ENCODE measurements around the gene SLC30A7. TPM values are rescaled to one million over a fixed set of nuclear protein-coding genes. Genes with fewer than 3 reads are reported as not detected.

The SLC30A7 gene
- total and polyA plus RNA-seq, 2 of the 13 experiments (the other 11 are each of a cell fraction or from before 2014, with no cell fraction given) = 8.3 to 40.8 TPM

GRCh38 chr1:101004061-101004460 lies 108.2 kb downstream of the SLC30A7 start (continued):
- TF ChIP-seq ZNF326 (CRISPR knock-in tag; IDR thresholded peaks at IDR 0.05; ENCODE audit: borderline replicate concordance) (no peak), POGZ (CRISPR knock-in tag; IDR thresholded peaks at IDR 0.05) (peak; percentile 83), HHEX (CRISPR knock-in tag; IDR thresholded peaks at IDR 0.05) (peak; percentile 60), PHB2 (IDR thresholded peaks at IDR 0.05; ENCODE audit: partially characterized antibody) (no peak), SAP130 (CRISPR knock-in tag; IDR thresholded peaks at IDR 0.05; ENCODE audit: low read depth) (peak; percentile 75), ONECUT2 (CRISPR knock-in tag; IDR thresholded peaks at IDR 0.05) (peak; percentile 75), ZNF331 (CRISPR knock-in tag; IDR thresholded peaks at IDR 0.05) (peak; percentile 72; the same call in 1 of the 2 replicates), PHF5A (CRISPR knock-in tag; IDR thresholded peaks at IDR 0.05; ENCODE audit: low read depth, unreplicated experiment) (peak; percentile 49), NFE2L2 (IDR thresholded peaks at IDR 0.05; ENCODE audit: low read length) (no peak), SIX4 (CRISPR knock-in tag; IDR thresholded peaks at IDR 0.05) (no peak), ZNF550 (CRISPR knock-in tag; IDR thresholded peaks at IDR 0.05; ENCODE audit: borderline replicate concordance) (no peak), ZNF264 (CRISPR knock-in tag; IDR thresholded peaks at IDR 0.05) (peak; percentile 88; the same call in 1 of the 2 replicates), THRA (CRISPR knock-in tag; IDR thresholded peaks at IDR 0.05; ENCODE audit: borderline replicate concordance) (0 out of 2 replicates have a peak, but pooled peaks have one; percentile 55), KDM4B (CRISPR knock-in tag; IDR thresholded peaks at IDR 0.05) (0 out of 2 replicates have a peak, but pooled peaks have one; percentile 20), ISL2 (CRISPR knock-in tag; IDR thresholded peaks at IDR 0.05) (peak; percentile 85), ZBTB20 (CRISPR knock-in tag; IDR thresholded peaks at IDR 0.05; ENCODE audit: borderline replicate concordance, low read depth) (peak; percentile 64; the same call in 1 of the 2 replicates), ARNT (IDR thresholded peaks at IDR 0.05) (no peak), RCOR2 (CRISPR knock-in tag; IDR thresholded peaks at IDR 0.05) (peak; percentile 97), NCOR1 (IDR thresholded peaks at IDR 0.05; ENCODE audit: borderline replicate concordance, low read length) (peak; percentile 90; the same call in 1 of the 2 replicates), FOXK1 (CRISPR knock-in tag; IDR thresholded peaks at IDR 0.05; ENCODE audit: borderline replicate concordance, low read depth) (peak; percentile 87), ZNF782 (CRISPR knock-in tag; IDR thresholded peaks at IDR 0.05; ENCODE audit: borderline replicate concordance) (no peak), HMG20A (CRISPR knock-in tag; IDR thresholded peaks at IDR 0.05; ENCODE audit: borderline replicate concordance) (peak; percentile 98), NRL (CRISPR knock-in tag; IDR thresholded peaks at IDR 0.05; ENCODE audit: borderline replicate concordance) (no peak), ZNF570 (CRISPR knock-in tag; IDR thresholded peaks at IDR 0.05; ENCODE audit: borderline replicate concordance) (no peak), ZNF205 (CRISPR knock-in tag; IDR thresholded peaks at IDR 0.05) (0 out of 2 replicates have a peak, but pooled peaks have one; percentile 60)
- TF ChIP-seq, protein P1, sequence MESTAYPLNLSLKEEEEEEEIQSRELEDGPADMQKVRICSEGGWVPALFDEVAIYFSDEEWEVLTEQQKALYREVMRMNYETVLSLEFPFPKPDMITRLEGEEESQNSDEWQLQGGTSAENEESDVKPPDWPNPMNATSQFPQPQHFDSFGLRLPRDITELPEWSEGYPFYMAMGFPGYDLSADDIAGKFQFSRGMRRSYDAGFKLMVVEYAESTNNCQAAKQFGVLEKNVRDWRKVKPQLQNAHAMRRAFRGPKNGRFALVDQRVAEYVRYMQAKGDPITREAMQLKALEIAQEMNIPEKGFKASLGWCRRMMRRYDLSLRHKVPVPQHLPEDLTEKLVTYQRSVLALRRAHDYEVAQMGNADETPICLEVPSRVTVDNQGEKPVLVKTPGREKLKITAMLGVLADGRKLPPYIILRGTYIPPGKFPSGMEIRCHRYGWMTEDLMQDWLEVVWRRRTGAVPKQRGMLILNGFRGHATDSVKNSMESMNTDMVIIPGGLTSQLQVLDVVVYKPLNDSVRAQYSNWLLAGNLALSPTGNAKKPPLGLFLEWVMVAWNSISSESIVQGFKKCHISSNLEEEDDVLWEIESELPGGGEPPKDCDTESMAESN (CRISPR knock-in tag; conservative IDR thresholded peaks at IDR 0.05) = peak; percentile 44; the same call in 1 of the 2 replicates
- TF ChIP-seq, protein P2, sequence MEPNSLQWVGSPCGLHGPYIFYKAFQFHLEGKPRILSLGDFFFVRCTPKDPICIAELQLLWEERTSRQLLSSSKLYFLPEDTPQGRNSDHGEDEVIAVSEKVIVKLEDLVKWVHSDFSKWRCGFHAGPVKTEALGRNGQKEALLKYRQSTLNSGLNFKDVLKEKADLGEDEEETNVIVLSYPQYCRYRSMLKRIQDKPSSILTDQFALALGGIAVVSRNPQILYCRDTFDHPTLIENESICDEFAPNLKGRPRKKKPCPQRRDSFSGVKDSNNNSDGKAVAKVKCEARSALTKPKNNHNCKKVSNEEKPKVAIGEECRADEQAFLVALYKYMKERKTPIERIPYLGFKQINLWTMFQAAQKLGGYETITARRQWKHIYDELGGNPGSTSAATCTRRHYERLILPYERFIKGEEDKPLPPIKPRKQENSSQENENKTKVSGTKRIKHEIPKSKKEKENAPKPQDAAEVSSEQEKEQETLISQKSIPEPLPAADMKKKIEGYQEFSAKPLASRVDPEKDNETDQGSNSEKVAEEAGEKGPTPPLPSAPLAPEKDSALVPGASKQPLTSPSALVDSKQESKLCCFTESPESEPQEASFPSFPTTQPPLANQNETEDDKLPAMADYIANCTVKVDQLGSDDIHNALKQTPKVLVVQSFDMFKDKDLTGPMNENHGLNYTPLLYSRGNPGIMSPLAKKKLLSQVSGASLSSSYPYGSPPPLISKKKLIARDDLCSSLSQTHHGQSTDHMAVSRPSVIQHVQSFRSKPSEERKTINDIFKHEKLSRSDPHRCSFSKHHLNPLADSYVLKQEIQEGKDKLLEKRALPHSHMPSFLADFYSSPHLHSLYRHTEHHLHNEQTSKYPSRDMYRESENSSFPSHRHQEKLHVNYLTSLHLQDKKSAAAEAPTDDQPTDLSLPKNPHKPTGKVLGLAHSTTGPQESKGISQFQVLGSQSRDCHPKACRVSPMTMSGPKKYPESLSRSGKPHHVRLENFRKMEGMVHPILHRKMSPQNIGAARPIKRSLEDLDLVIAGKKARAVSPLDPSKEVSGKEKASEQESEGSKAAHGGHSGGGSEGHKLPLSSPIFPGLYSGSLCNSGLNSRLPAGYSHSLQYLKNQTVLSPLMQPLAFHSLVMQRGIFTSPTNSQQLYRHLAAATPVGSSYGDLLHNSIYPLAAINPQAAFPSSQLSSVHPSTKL (CRISPR knock-in tag; IDR thresholded peaks at IDR 0.05) = peak; percentile 98
